Measurements from ENCODE around the gene CP. TPM values are rescaled to one million over a fixed set of nuclear protein-coding genes. Genes with fewer than 3 reads are reported as not detected.

Gene CP
- total and polyA plus RNA-seq, 9 of the 15 experiments (the other 6 are each of a cell fraction or from before 2014, with no cell fraction given), result 0.30 to 0.75 TPM; not detected in 7

- TF ChIP-seq CEBPG (CRISPR knock-in tag; IDR thresholded peaks at IDR 0.05), result no peak
- no peak for TF ChIP-seq CEBPG (tag; conservative IDR thresholded peaks at IDR 0.05 in 1 of 2, IDR thresholded peaks at IDR 0.05 in 1 of 2)
- peak in 1 of 2 experiments; percentile 44; a peak in 1 of 4 replicates for TF ChIP-seq TEAD1 (CRISPR knock-in tag; IDR thresholded peaks at IDR 0.05)
- no peak for TF ChIP-seq POLR2H (tag; IDR thresholded peaks at IDR 0.05; ENCODE audit: low read depth)
- no peak for TF ChIP-seq SRF (CRISPR knock-in tag; IDR thresholded peaks at IDR 0.05)
- TF ChIP-seq POU5F1 (IDR thresholded peaks at IDR 0.05; ENCODE audit: borderline replicate concordance, low read depth, low read length, partially characterized antibody), result no peak
- TF ChIP-seq NCOA4 (IDR thresholded peaks at IDR 0.05; ENCODE audit: partially characterized antibody), result no peak
- no peak for TF ChIP-seq ZNF655 (CRISPR knock-in tag; IDR thresholded peaks at IDR 0.05)
- TF ChIP-seq TAL1 (IDR thresholded peaks at IDR 0.05), result peak; percentile 64; the same call in 1 of the 2 replicates
- TF ChIP-seq CHD4 (IDR thresholded peaks at IDR 0.05; ENCODE audit: insufficient read depth, insufficient replicate concordance, low read depth, low read length, poor library complexity, severe bottlenecking), result no peak
- TF ChIP-seq FOXP4 (CRISPR knock-in tag; IDR thresholded peaks at IDR 0.05; ENCODE audit: borderline replicate concordance), result no peak
- no peak for TF ChIP-seq CTCF (IDR thresholded peaks at IDR 0.05 in 2 of 3, conservative IDR thresholded peaks at IDR 0.05 in 1 of 3; ENCODE audit: insufficient read depth in 2 of 3, low read depth in 1 of 3, low read length in 3 of 3)
- TF ChIP-seq NFIC (IDR thresholded peaks at IDR 0.05), result 0 out of 2 replicates have a peak, but pooled peaks have one; percentile 13
- TF ChIP-seq ZHX1 (conservative IDR thresholded peaks at IDR 0.05; ENCODE audit: low read length), result no peak
- no peak for TF ChIP-seq SP1 (CRISPR knock-in tag; IDR thresholded peaks at IDR 0.05)
- no peak for TF ChIP-seq CBX5 (IDR thresholded peaks at IDR 0.05; ENCODE audit: borderline replicate concordance, low read depth)
- no peak for TF ChIP-seq ZNF41 (CRISPR knock-in tag; conservative IDR thresholded peaks at IDR 0.05)
- TF ChIP-seq LARP7 (IDR thresholded peaks at IDR 0.05), result no peak
- TF ChIP-seq ZSCAN32 (CRISPR knock-in tag; IDR thresholded peaks at IDR 0.05), result no peak
- no peak for TF ChIP-seq GTF2F1 (IDR thresholded peaks at IDR 0.05; ENCODE audit: low read depth, low read length)
Observed at GRCh38 chr3:149186219-149186618, 35.4 kb downstream of the CP start (continued).
